AG10803 (cell line): Measurements from ENCODE around the gene DPYSL3.

ENCODE experiments used
- DNase-seq: peaks from one replicate; pipeline ENCODE4 v3.0.0; 2010; ENCODE audit warnings: low read depth
- H3K4me3 ChIP-seq: 2 replicates; pipeline ENCODE4 v1.5.1; 2011; ENCODE audit warnings: mild to moderate bottlenecking, low read length, control low read depth
- TF ChIP-seq, protein P1 (sequence below): conservative IDR thresholded peaks from 2 replicates; pipeline ENCODE4 v1.5.1; 2011; ENCODE audit warnings: mild to moderate bottlenecking, low read length, control low read depth, inconsistent platforms

The DPYSL3 gene

DNA sequence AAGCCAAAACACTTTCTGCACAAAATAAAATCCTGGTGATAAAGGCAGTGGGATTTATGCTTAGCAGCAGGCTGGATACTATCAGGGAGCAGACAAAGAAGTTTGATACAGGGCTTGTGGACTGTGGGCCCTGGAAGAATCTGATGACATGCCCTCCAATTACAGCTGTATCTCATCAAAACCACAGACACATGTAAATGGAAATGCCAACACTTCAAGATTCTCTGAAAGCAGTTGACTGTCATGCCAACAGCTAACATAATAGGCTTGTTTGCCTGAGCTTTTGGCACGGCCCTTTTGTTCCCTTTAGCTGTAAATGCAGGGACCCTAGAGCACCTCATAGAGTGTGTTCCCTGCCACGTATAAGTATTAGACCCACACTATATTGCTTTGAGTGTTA, 160.6 kb downstream of the DPYSL3 start:
- TF ChIP-seq, protein P1, sequence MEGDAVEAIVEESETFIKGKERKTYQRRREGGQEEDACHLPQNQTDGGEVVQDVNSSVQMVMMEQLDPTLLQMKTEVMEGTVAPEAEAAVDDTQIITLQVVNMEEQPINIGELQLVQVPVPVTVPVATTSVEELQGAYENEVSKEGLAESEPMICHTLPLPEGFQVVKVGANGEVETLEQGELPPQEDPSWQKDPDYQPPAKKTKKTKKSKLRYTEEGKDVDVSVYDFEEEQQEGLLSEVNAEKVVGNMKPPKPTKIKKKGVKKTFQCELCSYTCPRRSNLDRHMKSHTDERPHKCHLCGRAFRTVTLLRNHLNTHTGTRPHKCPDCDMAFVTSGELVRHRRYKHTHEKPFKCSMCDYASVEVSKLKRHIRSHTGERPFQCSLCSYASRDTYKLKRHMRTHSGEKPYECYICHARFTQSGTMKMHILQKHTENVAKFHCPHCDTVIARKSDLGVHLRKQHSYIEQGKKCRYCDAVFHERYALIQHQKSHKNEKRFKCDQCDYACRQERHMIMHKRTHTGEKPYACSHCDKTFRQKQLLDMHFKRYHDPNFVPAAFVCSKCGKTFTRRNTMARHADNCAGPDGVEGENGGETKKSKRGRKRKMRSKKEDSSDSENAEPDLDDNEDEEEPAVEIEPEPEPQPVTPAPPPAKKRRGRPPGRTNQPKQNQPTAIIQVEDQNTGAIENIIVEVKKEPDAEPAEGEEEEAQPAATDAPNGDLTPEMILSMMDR: no peak
- no peak overlapping the region for H3K4me3 ChIP-seq
- DNase-seq: no peak

DNA sequence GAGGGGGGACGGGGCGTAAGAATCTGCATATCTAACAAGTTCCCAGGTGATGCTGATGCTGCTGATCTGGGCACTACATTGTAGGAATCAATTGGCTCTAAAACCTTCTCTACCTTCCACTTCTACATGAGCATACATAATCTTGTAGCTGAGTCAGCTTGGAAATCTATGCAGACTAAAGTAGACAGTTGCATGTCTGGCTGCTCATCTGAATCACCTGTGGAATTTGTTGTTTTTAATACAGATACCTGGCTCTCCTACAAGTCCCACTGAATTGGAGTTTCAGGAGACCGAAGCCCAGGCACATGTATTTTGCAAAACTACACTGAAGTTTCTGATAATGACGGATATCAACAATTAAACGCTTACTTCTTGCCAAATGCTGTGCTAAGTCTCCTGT, 161.4 kb downstream of the DPYSL3 start:
- TF ChIP-seq, protein P1: no peak
- DNase-seq: no peak
- H3K4me3 ChIP-seq: no peak overlapping the region

DNA sequence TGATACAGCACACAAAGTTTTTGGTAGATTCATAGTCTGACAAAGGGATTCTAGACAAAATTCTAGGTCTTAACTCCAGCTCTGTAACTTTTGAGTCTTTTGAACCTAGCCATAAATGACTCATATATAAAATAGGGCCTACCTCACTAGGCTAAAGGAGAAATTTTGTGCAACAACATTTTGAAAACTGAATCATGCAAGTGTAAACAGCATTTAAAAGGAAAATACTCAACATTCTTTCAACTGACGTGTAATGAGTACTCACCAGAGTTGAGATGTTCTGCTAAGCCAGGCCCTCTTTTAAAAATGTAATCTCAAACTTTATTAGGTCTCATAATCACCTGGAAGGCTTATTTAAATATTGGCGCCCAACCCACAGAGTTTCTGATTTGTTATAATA, 161.8 kb downstream of the DPYSL3 start:
- no peak overlapping the region for H3K4me3 ChIP-seq
- TF ChIP-seq, protein P1: no peak
- DNase-seq: no peak

DNA sequence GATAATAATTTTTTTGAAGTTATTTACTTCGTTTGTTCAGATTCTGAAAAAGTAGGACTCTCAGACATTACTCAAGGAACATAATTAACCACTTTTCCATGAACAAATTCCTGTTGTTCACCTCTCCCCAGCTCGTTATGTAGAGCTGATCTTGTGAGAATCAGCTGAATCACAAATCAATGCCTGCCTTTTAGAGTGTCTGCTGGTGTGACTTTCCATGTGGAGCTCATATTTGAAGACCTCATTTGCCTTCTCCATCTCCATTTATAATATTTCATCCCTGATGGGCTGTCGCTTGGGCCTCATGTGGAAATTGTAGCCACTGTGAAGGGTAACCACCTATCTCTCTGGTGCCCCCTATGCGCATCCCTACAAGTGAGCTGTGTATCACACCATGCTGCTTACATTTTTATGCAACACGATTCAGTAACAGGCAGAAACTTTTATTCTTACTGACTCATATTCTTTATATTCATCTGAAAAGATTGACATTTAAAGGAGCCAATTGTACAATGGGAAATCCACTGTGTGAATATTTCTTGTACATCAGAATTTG, 163.8 kb downstream of the DPYSL3 start:
- TF ChIP-seq, protein P1: no peak
- H3K4me3 ChIP-seq: no peak overlapping the region
- DNase-seq: no peak

DNA sequence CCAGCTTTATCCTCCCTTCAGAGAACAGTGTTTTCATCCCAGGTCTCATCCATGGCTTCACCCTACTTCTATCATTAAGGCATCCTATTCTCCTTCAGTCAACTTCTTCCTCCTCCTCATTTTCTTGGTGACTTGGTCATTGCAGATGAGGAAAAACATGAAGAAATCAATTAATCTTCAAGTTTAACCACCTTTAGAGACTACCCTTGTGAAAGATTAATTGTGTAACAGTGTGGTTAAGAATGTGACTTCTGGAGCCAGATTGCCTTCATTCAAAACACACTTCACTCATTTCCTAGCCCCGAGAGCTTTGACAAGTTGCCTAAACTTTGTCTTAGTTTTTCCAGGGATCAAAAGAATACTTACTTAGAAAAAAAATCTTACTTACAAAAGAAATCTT, 165.0 kb downstream of the DPYSL3 start:
- TF ChIP-seq, protein P1: no peak
- H3K4me3 ChIP-seq: no peak overlapping the region
- DNase-seq: no peak

DNA sequence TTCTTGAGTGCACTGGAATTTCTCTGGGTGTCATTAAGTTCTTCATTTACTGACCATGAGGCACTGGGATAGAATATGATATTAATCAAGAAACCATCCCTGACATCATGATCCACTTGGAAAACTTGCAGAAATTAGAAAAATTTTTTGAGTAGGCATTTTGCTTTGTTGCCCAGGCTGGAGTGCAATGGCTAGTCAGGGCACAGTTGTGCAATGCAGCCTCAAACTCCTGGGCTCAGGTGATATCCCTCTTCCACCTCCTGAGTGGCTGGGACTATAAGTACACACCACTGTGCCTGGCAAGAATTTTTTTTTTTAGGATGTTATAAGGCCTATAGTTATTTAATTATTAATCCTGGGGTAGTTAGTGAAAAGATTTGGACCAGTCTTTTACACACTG, 168.5 kb downstream of the DPYSL3 start:
- no peak for DNase-seq
- TF ChIP-seq, protein P1: no peak
- no peak overlapping the region for H3K4me3 ChIP-seq

DNA sequence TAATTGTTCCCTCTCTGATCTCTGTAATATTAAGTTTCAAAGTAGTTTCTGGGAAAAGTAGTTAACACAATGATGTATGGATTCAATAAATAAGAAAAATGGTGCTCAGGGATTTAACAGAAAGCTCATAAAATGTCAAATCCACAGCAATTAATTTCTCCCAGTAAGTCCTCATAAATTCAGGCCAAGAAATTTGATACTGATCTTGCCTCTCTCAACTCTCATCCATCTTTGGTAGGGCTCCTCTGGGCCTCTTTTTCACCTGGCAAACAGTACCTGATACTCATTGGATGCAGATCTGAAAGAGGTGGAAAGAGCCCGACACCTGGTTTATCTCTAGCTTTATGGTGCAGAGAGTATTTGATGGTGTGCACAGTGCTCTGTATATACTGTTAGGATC, 168.9 kb downstream of the DPYSL3 start:
- TF ChIP-seq, protein P1: no peak
- no peak for DNase-seq
- no peak overlapping the region for H3K4me3 ChIP-seq
